ENCODE data around the gene TCAF1.

GRCh38 chr7:143896667-143897066 lies 5.3 kb downstream of the TCAF1 start:
- no peak for TF ChIP-seq CTCF (IDR thresholded peaks at IDR 0.05)
- TF ChIP-seq POLR2A (IDR thresholded peaks at IDR 0.05) = no peak

Measured in ovary (tissue), 3 donors.